NOMO-1 treated with dmso at 0.1 percent for 144 hours (cell line): ENCODE data around the gene CPNE4.

Source experiments
- DNase-seq: peaks from one replicate; lab custom pipeline; 2025; ENCODE audit not compliant: unreplicated experiment; lab: John Stamatoyannopoulos, UW

Gene CPNE4

GRCh38 chr3:131744765-131745164 lies 290.0 kb downstream of the CPNE4 start:
- DNase-seq, result no peak

GRCh38 chr3:131743126-131743525 lies 291.7 kb downstream of the CPNE4 start:
- DNase-seq, result no peak

- no peak for DNase-seq
These were observed 295.6 kb downstream of the CPNE4 start for GRCh38 chr3:131739211-131739610.

- DNase-seq, result no peak
These were observed 296.7 kb downstream of the CPNE4 start for GRCh38 chr3:131738095-131738494.

- DNase-seq, result no peak
These were observed 299.3 kb downstream of the CPNE4 start for GRCh38 chr3:131735544-131735943.

GRCh38 chr3:131735116-131735515 lies 299.7 kb downstream of the CPNE4 start:
- no peak for DNase-seq

GRCh38 chr3:131733086-131733841 lies 301.6 kb downstream of the CPNE4 start:
- no peak for DNase-seq

- no peak for DNase-seq
These were observed 303.1 kb downstream of the CPNE4 start for GRCh38 chr3:131731709-131732108.

- no peak for DNase-seq
These were observed 304.2 kb downstream of the CPNE4 start for GRCh38 chr3:131730581-131730980.

- no peak for DNase-seq
These were observed 305.2 kb downstream of the CPNE4 start for GRCh38 chr3:131729643-131730017.

- no peak for DNase-seq
These were observed 305.7 kb downstream of the CPNE4 start for GRCh38 chr3:131728898-131729642.

GRCh38 chr3:131725414-131725813 lies 309.4 kb downstream of the CPNE4 start:
- no peak for DNase-seq

- DNase-seq, result no peak
These were observed 311.5 kb downstream of the CPNE4 start for GRCh38 chr3:131723343-131723742.

GRCh38 chr3:131717493-131717892 lies 317.3 kb downstream of the CPNE4 start:
- DNase-seq, result no peak

GRCh38 chr3:131716943-131717342 lies 317.9 kb downstream of the CPNE4 start:
- no peak for DNase-seq

- peak; percentile 35 for DNase-seq
These were observed 318.8 kb downstream of the CPNE4 start for GRCh38 chr3:131716007-131716406.

- DNase-seq, result no peak
These were observed 320.1 kb downstream of the CPNE4 start for GRCh38 chr3:131714585-131715220.

GRCh38 chr3:131713416-131714123 lies 321.2 kb downstream of the CPNE4 start:
- DNase-seq, result no peak

- DNase-seq, result no peak
These were observed 322.2 kb downstream of the CPNE4 start for GRCh38 chr3:131712662-131713061.

- no peak for DNase-seq
These were observed 323.6 kb downstream of the CPNE4 start for GRCh38 chr3:131711114-131711768.

GRCh38 chr3:131708241-131708640 lies 326.6 kb downstream of the CPNE4 start:
- no peak for DNase-seq
